ENCODE data around the gene SLC26A6.

Gene SLC26A6

DNA sequence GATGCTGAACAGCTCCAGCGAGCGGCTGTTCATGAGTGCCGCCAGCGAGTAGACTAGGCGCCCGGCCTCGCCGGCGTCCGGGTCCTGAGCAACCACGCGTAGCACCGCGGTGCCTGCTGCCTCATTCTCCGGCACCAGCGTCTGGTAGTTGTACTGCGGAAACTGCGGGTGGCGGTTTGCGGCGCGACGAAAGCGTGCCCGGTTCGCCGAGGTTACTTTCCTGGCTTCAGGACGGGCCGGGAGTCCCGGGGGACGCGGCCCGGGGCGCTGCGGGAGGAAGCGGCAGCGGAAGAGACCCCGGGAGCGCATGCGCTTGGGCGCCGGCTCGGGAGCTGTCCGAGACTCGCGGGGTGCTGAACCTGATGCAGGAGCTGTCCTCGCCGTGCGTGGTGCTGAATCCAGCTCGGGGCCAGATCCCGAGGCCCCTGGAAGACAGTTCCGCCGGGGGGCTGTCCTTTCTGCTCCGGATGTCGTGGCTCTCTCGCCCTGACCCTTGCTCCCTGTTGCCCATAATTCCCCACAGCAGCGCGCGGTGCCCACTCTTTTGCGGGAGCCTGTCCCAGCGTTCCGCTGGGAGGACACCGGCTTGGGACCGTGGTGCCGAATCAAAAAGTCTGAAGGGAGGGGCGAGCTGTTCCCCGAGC is 26.4 kb upstream of the SLC26A6 start:
- DNase-seq (ENCODE audit: low read depth in 2 of 2) = peak; percentile 50 to 61

DNA sequence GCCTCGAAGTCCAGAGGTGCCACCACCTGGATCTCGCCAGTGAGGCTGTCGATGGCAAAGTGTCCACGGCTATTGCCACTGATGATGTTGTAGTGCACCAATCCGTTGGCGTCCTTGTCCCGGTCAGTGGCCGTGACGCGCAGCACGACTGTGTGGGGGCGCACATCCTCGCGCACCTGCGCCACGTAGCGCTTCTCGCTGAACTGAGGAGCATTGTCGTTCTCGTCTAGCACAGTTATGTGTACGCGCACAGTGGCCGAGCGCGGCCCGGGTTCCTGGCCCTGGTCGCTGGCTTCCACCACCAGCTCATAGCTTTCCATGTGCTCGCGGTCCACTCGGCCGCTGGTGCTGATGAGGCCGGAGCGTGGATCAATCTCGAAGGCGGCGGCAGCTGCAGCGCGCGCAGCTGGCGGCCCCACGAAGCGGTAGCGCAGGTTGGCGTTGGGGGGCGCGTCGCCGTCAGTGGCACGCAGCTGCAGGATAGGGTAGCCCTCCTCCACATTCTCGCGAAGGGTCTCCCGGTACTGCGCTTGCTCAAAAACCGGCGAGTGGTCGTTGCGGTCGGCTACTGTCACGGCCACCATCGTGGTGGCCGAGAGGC is 25.6 kb upstream of the SLC26A6 start:
- no peak for DNase-seq (ENCODE audit: low read depth in 2 of 2)

DNA sequence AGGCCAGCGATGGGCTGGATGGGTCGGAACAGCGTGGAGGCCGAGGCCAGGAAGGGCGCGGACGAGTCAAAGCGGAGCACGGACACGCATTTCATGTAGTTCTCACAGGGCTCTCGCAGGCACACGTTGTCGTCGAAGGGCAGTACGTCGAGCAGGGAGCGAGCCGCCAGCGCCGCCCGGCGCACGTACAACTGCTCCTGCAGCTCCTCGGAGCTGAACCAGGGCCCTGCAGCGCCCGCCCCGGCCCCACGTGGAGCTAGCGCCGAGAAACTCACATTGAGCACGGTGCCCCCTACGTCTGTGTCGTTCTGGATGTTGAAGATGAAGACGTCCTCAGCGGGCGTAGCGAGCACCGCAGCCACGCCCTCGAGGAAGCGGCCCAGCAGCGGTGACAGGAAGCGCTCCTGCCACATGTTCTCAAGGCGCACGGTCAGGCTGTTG is 21.6 kb upstream of the SLC26A6 start:
- no peak for DNase-seq (ENCODE audit: low read depth in 2 of 2)

DNA sequence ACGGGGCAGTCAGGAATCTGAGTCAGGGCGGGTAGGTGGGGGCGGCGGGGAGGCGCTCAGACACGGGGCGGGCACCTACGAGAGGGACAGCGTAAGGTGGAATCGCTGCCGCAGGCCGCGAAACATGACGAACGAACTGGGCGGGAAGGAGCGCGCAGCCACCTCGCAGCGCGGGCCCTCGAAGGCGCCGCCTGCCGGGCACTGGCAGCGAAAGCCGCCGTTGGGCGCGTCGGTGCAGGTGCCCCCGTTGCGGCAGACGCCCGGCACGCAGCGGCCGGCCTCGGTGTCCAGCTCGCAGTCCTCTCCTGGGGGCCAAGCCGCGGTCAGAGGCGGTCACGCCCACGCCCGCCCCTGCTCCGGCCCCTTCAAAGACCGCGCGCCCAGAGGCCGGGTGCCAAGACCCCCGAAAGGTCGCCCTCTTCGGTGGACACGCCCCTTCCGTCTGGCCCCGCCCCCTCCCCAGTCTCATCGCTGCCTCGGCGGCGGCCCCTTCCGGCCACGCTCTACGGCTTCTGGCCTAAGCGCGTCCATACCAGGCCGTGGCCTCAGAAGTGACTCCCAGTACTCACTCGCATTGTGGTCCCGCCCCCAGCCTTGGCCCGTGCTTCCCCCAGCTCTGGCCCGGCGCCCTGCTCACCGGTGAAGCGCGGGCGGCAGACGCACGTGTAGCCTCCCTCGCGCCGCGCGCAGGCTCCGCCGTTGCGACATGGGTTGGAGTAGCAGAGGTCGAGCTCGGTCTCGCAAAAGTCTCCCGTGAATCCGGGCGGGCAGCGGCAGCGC is 21.0 kb upstream of the SLC26A6 start:
- peak; percentile 60 to 61 for DNase-seq (ENCODE audit: low read depth in 2 of 2)

DNA sequence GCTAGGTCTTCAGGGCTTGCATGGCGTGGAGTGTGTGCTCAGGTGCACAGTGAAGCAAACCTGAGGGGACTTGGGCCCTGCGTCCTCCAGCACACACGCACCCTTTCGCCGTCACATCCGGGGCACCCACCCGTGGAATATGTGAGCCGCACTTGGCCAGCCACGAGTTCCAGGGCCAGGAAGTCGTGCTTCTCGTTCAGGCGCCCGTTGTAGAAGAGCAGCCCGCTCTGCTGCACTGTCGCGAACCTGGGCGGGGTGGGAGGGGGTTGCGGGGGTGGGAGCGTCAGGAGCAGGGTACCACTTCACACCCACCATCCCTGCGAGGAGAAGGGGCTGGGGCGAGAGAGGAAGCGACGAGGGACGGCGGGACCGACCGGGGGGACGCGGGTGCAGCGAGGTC is 20.3 kb upstream of the SLC26A6 start:
- DNase-seq (ENCODE audit: low read depth in 2 of 2) = no peak

DNA sequence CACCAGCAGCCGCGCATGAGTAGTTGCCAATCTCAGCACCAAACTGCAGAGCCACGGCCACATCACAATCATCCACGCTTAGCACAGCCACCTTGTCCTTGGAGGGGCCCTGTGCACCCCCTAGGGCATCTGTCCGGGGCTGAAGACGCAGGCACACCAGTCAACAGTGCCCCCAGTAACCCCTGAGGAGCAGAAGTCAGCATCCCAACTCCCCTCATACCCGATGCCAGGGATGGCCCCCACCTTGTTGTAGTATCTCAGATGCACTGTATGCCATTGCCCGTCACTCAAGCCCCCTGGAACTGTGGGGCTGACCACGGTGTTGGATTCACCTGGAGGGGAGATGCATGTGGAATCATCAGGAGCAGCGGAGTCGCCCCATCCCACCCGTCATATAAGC is 19.8 kb upstream of the SLC26A6 start:
- DNase-seq (ENCODE audit: low read depth in 2 of 2) = no peak

DNA sequence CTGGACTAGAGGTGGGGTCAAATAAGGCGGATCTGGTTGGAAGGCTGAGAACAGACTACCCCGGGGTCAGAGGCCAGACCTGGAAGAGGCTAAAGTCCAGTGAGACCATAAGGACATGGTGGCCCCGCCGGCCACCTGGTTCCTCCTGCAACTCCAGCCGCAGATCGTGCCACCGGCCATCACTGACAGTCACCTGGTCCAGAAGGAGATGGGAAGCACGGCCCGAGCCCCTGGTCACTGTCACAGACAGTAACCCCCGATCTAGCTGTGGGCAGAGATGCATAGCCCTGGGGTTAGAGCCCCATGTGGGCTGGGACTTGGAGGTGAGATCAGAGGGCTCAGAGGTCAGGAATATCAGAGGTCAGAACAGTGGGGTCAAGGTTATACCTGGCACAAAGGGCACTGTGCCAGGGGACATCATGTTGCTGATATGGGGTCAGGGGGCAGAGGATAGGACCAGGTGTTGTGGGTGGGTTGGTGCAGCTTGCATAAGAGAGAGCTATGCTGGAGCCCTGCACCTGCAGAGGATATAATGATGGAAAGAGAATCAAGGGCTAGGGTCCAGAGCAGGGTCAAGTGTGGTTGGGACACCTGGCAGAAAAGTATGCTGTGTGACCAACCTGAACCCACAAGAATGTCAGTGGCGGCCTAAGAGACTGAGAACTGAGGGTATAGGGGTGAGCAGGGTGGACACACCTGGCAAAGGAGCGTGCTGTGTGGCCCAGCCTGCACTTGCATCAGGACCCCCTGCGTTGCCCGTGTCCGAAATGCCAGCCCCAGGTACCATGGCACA is 17.9 kb upstream of the SLC26A6 start:
- no peak for DNase-seq (ENCODE audit: low read depth in 2 of 2)

DNA sequence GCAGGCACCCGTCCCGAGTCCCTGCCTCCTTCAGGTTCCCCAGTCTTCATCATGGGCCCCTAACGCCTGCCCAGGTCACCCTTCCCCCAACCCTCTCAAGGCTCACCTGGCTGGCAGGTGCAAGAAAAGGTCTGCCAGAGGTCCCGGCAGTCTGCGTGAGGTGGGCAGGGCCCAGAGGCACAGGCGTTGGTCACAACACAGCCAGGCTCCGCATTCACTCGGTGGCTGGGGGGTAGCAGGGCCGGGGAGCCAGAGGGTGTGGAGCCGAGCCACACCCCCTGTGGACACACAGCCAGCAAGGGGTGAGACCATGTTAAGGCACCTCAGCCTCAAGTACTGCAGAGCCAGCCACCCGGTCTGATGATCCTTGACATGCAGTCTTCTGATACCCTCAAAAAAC is 16.5 kb upstream of the SLC26A6 start:
- no peak for DNase-seq (ENCODE audit: low read depth in 2 of 2)

DNA sequence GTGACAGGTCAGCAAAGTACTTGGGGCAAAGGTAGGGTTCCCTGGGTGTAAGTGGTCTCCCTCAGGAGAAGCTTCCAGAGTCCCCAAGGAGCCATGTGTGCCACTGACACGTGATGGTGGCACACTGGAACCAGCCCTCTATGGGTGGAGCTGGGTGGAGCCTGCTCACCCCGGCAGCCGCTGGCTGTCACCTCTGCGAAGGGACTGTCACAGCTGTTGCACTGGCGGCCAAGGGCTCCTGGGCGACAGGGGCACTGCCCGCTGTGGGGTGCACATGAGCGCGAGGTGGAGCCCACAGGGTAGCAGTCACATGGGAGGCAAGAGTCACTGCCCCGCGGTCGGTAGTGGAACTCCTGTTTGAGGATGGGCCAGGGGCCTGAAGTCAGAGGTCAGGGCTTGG is 15.5 kb upstream of the SLC26A6 start:
- no peak for DNase-seq (ENCODE audit: low read depth in 2 of 2)

DNA sequence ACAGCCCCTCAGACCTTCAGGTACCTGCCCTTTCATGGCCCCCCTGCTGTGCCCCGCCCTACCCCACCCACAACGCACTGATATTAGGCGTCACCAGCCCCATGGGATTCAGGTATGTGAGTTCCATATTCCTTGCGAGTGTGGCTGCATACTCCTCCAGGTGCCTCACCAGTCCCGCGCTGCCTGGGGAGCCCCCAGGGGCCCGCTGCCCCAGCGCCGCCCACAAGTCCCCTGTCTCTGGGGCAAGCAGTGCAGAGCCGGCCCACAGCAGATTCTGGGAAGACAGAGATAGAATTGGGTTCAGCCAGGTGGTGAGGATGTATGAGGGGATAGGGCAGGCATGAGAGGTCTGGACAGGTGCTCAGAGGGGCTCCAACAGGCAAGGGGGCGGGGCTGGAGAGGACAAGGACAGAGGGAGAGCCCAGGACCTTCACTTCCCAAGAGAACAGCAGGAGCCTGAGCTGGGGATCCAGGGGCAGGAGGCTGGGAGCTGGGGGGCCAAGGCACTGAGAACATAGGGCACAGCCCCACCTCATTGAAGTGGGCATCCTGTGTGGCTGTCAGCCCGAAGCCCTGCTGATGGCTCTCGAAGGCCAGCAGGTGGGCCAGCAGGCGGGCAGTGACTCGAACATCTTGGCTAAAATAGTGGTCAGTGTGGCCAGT is 13.1 kb upstream of the SLC26A6 start:
- no peak for DNase-seq (ENCODE audit: low read depth in 2 of 2)

DNA sequence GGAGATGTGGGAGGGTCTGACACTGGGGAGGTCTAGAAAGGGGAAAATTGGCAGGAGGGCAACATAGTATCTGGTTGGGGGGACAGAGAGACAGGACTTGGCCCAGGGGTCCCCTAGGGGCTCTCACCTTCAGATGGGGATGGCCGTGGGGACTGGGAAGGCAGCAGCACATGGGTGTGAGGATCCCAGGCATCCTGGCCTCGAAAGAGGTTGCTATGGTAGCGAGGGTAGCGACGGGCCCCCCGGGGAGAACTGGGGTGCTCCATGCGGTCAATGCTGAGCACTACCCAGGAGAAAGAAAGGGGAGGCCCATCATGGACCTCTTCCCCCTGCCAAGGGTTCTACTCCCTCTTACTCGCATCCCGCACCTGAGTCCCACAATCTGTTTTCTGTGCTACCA is 12.5 kb upstream of the SLC26A6 start:
- no peak for DNase-seq (ENCODE audit: low read depth in 2 of 2)

DNA sequence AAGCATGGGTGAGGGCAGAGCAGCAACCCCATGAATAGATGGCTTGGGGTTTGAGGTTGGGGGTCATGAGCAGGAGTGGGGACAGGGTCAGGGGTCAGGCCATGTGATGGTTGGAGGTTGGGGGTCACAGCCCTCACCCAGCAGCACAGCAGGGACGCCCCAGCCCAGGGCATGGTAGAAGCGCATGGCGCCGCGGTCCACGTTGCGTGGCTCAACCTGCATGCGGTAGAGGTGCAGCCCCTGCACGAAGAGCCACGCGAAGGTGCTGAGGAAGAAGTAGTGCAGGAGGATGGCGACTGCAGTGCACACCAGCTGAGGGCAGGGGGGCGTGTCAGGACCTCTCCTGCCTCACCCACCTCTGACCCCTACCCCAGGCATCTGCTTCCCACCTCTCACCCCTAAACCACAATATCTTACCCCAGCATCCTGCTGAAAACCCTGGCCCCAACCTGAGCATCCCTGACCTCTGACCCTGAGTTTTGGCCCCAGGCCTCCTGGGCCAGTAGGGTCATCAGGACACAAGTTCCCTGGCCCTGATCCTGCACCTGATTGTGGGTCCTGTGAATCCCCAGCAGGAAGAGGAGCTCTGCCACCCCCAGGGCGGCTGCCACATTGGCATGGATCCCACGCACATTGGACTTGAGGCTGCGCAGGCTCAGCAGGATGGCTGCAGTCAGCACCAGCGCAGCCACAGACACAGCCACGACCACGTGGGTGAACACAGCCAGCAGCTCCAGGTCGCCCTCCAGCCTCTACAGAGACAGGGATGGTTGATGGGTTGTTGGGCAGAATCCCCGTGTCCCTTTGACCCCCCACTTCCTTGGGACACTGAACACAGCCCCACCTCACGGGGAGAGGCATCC is 9.9 kb upstream of the SLC26A6 start:
- DNase-seq (ENCODE audit: low read depth in 2 of 2) = no peak

DNA sequence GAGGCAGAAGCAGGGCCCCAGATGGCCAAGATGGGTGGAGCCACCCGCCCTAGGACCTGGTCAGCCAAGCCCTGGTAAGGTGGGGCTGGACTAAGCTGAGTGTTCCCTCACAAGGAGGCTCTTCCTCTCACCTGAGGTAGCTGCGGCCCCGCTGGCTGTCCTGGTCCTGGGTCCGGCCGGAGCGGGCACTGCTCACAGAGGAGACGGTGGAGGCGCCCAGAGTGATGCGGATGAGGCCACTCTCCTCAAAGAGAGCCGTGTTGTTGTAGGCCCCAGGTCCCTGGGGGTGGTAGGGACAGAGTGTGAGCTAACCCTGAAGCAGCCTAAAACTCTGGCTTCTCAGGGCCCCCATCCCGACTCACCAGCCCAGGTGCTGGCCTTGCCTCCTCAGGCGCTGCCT is 7.3 kb upstream of the SLC26A6 start:
- no peak for DNase-seq (ENCODE audit: low read depth in 2 of 2)

DNA sequence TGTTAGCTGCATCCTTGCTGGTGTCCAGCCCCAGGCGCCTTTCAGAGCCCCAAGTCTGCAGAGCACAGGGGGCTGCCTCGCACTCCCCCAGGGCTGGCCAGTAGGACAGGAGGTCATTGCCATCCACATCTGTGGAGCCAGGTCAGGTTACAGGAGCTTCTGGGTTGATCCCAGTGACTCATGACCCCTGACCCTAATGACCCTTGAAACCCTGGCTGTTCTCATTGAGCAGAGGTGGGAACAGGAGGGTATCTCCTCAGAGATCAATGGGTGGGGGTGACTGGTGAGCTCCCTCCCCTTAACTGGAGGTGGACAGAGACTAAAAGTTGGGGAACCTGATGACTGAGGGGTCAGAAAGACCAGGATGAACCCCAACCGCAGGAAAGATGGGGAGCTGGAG is 6.1 kb upstream of the SLC26A6 start:
- DNase-seq (ENCODE audit: low read depth in 2 of 2) = no peak

DNA sequence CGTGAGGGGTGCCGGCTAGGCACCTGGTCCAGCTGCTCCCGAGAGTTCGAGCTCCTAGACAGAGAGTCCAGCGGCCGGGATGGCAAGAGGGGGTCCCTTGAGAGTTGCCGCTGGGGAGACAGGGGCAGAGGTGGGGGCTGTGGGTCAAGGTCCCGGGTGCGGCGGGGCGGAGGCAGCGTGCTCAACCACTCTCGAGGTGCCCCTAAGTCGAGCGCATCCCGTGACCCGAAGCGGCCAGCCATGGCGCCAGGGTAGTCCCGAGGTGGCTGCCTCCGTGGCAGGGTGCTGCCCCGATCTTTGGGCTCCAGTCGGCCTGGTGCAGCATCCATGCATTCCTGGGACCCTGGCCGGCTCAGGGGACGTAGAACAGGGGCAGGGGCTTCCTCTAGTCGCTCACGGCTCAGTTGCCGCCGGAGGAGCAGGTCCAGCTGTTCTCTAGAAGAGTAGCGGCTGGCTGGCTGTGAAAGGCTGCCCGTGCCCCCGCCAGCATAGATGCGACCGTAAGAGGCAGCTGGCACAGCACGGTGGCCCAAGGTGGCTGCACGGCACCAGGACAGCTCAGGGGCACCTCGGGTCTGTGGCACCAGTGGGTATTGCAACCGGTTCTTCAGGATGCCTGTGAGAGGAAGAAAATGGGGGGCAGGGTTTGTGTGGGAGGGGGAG is 4.8 kb upstream of the SLC26A6 start:
- DNase-seq (ENCODE audit: low read depth in 2 of 2) = no peak

DNA sequence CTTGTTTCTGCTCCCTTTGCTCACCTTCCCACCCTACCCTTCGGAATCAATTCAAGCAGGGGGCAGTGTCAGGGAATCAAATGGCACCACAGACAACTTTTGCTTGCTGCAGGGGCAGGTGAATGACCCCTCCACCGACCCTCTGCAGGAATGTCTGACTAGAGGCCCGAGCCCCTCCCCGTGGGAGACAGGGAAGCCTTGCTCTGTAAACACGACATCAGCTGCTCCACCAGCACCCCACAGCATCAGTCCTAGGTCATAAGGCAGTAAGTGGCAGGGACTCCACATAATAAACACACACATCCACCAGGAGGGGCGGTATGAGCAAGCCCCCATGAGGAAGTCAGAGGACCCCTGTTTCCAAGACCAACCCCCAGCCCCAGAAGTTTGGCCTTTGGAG is 2.0 kb upstream of the SLC26A6 start:
- no peak for DNase-seq (ENCODE audit: low read depth in 2 of 2)

DNA sequence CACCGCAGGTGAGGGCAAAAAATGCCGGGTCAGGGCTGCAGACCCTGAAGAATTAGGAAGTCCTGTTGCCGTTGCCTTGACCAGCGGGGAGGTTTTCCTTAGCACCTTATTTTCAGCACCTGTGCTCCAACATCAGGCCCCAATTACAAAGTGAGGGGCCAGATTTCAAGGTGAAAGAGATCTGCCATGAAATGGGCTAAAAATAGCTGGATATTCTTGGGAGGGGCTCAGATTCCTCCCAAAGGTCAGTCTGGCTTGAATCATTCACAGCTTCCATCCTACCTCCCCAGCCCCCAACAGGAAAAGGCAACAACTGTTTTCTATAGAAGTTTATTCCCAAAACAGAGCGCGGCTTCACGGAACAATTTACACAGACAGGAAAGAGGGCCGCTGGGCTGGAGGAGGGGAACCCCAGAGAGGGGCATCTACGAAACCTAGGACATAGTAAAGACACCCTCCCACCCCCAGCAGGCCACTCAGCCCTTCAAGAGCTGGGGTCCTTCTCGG is 941 bp upstream of the SLC26A6 start:
- no peak for DNase-seq (ENCODE audit: low read depth in 2 of 2)

DNA sequence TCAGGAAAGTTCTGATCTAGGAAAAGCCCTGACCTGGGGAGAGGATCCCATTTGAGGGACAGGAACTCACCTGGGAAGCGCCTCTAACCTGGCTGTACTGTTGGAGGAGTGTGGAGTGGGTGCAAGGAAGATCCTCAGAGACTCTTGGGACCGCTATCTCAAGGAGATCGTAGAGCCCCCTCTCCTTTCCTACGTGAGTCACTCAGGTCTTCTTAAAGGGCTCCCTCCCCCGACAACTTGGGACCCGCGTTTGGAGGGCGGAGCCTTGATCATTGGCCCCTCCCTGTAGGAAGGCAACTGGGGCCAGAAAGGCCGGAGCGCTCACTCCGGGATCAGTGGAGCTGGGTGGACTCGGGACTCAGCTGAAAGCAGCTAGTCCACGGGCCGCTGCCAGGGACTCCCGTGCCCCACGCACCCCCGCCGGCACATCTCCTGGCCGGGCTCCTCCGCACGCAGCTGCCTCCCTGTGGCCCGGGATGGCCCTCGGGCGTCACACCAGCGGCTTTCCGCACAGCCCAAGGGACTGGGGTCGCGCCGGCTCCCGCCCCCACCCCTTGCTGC is 520 bp downstream of the SLC26A6 start:
- peak in 1 of 2 donors; percentile 35 for DNase-seq (ENCODE audit: low read depth in 2 of 2)

DNA sequence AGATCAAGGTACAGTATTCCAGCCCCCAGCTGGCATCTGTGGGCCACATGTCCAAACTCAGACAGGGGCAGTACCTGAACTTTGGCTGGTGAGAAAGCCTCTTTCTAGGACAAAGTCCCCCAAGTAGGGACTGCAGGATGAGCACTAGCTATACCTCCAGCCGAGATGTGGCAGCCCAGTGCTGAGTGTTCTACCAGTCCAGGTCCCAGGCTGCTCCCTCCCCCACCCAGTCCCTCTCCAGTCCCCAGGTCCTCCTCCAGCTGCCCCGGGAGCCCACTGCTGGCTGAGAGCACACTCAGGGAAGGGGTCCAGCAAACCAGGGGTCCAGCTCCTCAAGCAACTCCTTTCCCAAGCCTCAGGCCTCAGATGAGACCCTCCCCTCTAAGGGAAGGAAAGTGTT is 1.5 kb downstream of the SLC26A6 start:
- DNase-seq (ENCODE audit: low read depth in 2 of 2) = no peak

DNA sequence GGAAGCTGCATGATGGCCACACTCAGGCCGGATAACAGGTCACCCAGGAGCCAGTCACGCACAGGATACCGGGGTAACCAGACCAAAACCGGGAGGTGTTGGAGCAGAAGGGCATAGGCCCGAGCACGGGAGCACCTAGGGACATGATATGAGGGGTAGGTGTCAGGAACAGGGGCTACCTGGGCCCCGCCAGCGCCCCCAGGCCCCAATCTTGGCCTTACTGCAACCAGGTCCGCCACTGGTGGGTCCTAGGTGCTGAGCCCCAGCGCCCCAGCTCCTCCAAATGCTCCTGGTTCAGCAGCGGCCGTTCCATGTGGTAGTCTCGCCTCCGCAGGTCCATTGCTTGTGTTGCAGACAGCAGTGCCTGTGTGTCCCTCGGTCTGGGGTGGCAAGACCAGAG is 2.0 kb downstream of the SLC26A6 start:
- no peak for DNase-seq (ENCODE audit: low read depth in 2 of 2)

Measured in stimulated activated CD8-positive, alpha-beta memory T cell treated with anti-CD3 and anti-CD28 coated beads, Interleukin-7, amount 100 ng/mL, for 1 hour (primary cell).